Spleen (tissue), 7 donors: ENCODE measurements around the gene IFNA17.
"Not testable (repeated sequence)": the region's sequence is repeated elsewhere in the genome, so short reads cannot be mapped to it uniquely, and the experiment has no call there.

Experiments
- POLR2AphosphoS5 ChIP-seq, 3 donors: sonication (generic); formaldehyde crosslinking; IDR thresholded peaks; one replicate each; pipeline ENCODE4 v1.5.1; 2017; ENCODE audit warnings: antibody characterized with exemption in 3 of 3
- TF ChIP-seq, protein P1 (sequence below), 11 experiments: fragments of 200-600 bp in 7 of 11; fragments of 450-650 bp in 4 of 11; sonication (generic) in 4 of 11; IDR thresholded peaks in 8 of 11; conservative IDR thresholded peaks in 3 of 11; 1 replicate in 7 of 11; 2 replicates in 4 of 11; pipeline versions ENCODE4 v1.4.0 to v1.8.0; 2016 to 2021; ENCODE audit warnings: antibody characterized with exemption in 11 of 11, inconsistent platforms in 4 of 11, mild to moderate bottlenecking in 1 of 11
- donor health status: DM: no; HTN: no; CAD: no; lungs with moderate emphysema.
- donor health status: DM: no; HTN: no; CAD: no.
- donor health status: DM: no; HTN: no; CAD: no.

DNA sequence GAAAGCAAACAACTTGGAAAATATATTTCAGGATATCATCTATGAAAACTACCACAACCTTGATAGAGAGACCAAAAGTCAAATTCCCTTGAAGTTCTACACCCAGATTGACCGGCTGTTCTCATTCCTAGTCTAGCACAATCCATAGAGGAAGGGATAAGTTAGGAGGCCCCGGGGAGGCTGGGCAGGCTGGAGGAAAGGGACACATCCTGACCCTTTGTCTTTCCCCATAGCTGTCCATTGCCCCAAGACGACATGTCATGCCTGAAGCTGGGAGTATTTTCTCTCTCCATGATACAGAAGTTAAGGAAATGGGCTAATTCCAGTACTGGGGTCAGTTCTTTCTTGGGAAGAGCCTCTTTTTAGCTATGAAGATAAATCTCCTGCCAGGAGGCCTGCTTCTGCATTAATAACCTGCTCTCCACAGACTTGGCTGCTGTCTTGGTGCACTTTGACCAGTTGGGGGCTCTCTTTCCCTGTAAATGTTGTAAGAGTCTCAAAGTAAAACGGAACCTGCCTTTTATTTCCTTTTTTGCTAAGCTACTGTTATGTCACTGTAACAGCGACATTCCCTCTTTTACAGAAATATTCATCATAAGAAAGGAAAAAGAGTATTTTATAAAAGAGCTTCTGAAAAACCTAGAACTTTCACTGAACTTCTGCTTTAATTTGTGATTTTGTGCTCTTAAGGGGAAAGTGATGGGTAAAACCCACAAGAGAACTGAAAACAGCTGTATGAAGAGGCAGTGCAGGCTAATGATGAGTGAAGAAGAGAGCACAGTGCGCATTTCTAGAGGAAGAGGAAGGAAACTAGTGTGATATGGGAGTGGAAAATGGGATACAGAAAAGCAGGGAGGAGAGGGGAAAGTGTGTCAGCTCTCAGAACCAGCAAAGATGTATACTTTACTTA is 32.9 kb downstream of the IFNA17 start:
- TF ChIP-seq, protein P1, sequence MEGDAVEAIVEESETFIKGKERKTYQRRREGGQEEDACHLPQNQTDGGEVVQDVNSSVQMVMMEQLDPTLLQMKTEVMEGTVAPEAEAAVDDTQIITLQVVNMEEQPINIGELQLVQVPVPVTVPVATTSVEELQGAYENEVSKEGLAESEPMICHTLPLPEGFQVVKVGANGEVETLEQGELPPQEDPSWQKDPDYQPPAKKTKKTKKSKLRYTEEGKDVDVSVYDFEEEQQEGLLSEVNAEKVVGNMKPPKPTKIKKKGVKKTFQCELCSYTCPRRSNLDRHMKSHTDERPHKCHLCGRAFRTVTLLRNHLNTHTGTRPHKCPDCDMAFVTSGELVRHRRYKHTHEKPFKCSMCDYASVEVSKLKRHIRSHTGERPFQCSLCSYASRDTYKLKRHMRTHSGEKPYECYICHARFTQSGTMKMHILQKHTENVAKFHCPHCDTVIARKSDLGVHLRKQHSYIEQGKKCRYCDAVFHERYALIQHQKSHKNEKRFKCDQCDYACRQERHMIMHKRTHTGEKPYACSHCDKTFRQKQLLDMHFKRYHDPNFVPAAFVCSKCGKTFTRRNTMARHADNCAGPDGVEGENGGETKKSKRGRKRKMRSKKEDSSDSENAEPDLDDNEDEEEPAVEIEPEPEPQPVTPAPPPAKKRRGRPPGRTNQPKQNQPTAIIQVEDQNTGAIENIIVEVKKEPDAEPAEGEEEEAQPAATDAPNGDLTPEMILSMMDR (IDR thresholded peaks at IDR 0.05 in 8 of 11, conservative IDR thresholded peaks at IDR 0.05 in 3 of 11) = peak in 10 of 11 experiments; percentile 30 to 77 (median 55)
- not testable (repeated sequence) for TF ChIP-seq POLR2AphosphoS5 (IDR thresholded peaks at IDR 0.05)
